SK-N-SH treated with all-trans-retinoic acid at 6 μM for 48 hours (cell line): ENCODE results near the gene MALRD1.

Source experiments
- ATAC-seq: fragments of 200-7000 bp; cut with Tn5 transposase; 3 replicates; pipeline ENCODE4 v1.9.1; 2020; ENCODE audit warnings: mild to moderate bottlenecking, moderate library complexity
- ARNTL ChIP-seq: fragments of 450-650 bp; formaldehyde crosslinking; IDR thresholded peaks from 2 replicates; pipeline ENCODE4 v1.5.0; 2020; ENCODE audit warnings: low read depth, mild to moderate bottlenecking, moderate library complexity, borderline replicate concordance
- BACH2 ChIP-seq: fragments of 250-450 bp; sonication (Bioruptor Pico); IDR thresholded peaks from 2 replicates; pipeline ENCODE4 v1.9.0; 2021; ENCODE audit warnings: mild to moderate bottlenecking, borderline replicate concordance
- CSDC2 ChIP-seq: fragments of 250-450 bp; sonication (Bioruptor Pico); IDR thresholded peaks from 2 replicates; pipeline ENCODE4 v1.5.0; 2020; ENCODE audit warnings: mild to moderate bottlenecking, moderate library complexity
- ESRRG ChIP-seq: fragments of 250-450 bp; sonication (Bioruptor Pico); IDR thresholded peaks from 2 replicates; pipeline ENCODE4 v1.6.1; 2021; ENCODE audit warnings: mild to moderate bottlenecking
- OSR1 ChIP-seq: fragments of 250-450 bp; sonication (Bioruptor Pico); IDR thresholded peaks from 2 replicates; pipeline ENCODE4 v1.8.0; 2022; ENCODE audit warnings: moderate library complexity, mild to moderate bottlenecking, inconsistent platforms
- PPARA ChIP-seq: fragments of 250-450 bp; sonication (Bioruptor Pico); IDR thresholded peaks from 2 replicates; pipeline ENCODE4 v1.5.0; 2020; ENCODE audit warnings: mild to moderate bottlenecking, borderline replicate concordance
- RARB ChIP-seq: fragments of 250-450 bp; sonication (Bioruptor Pico); IDR thresholded peaks from 2 replicates; pipeline ENCODE4 v1.8.0; 2021; ENCODE audit warnings: mild to moderate bottlenecking, moderate library complexity
- SNAI2 ChIP-seq: fragments of 250-450 bp; sonication (Bioruptor Pico); IDR thresholded peaks from 2 replicates; pipeline ENCODE4 v1.5.0; 2020; ENCODE audit warnings: mild to moderate bottlenecking, moderate library complexity
- TCF4 ChIP-seq: fragments of 250-450 bp; sonication (Bioruptor Pico); IDR thresholded peaks from 2 replicates; pipeline ENCODE4 v1.8.0; 2021; ENCODE audit warnings: mild to moderate bottlenecking, moderate library complexity, borderline replicate concordance
- TOX ChIP-seq: fragments of 250-450 bp; sonication (Bioruptor Pico); IDR thresholded peaks from 2 replicates; pipeline ENCODE4 v1.8.0; 2021; ENCODE audit warnings: mild to moderate bottlenecking, moderate library complexity, borderline replicate concordance
- ZC3H10 ChIP-seq: fragments of 250-450 bp; sonication (Bioruptor Pico); IDR thresholded peaks from 2 replicates; pipeline ENCODE4 v1.5.1; 2021; ENCODE audit warnings: mild to moderate bottlenecking, moderate library complexity
- ZFP3 ChIP-seq: fragments of 250-450 bp; sonication (Bioruptor Pico); IDR thresholded peaks from 2 replicates; pipeline ENCODE4 v1.5.0; 2020; ENCODE audit warnings: mild to moderate bottlenecking, moderate library complexity
- ZFP30 ChIP-seq: fragments of 450-650 bp; formaldehyde crosslinking; IDR thresholded peaks from 2 replicates; pipeline ENCODE4 v1.5.0; 2022; ENCODE audit warnings: mild to moderate bottlenecking, moderate library complexity
- ZNF565 ChIP-seq: fragments of 450-650 bp; formaldehyde crosslinking; conservative IDR thresholded peaks from 2 replicates; pipeline ENCODE4 v1.5.0; 2020; ENCODE audit warnings: low read depth, mild to moderate bottlenecking, moderate library complexity
- ZNF70 ChIP-seq: fragments of 450-650 bp; formaldehyde crosslinking; IDR thresholded peaks from 2 replicates; pipeline ENCODE4 v1.5.0; 2020; ENCODE audit warnings: mild to moderate bottlenecking, moderate library complexity
- TF ChIP-seq, protein P1 (sequence below): fragments of 250-450 bp; sonication (Bioruptor Pico); IDR thresholded peaks from 2 replicates; pipeline ENCODE4 v1.8.0; 2021; ENCODE audit warnings: low read depth, mild to moderate bottlenecking, moderate library complexity, borderline replicate concordance
- TF ChIP-seq, protein P2 (sequence below): fragments of 250-450 bp; sonication (Bioruptor Pico); IDR thresholded peaks from 2 replicates; pipeline ENCODE4 v1.5.1; 2020; ENCODE audit warnings: low read depth, mild to moderate bottlenecking, moderate library complexity
- TF ChIP-seq, protein P3 (sequence below): fragments of 250-450 bp; sonication (Bioruptor Pico); IDR thresholded peaks from 2 replicates; pipeline ENCODE4 v1.5.0; 2020; ENCODE audit warnings: mild to moderate bottlenecking, moderate library complexity
- TF ChIP-seq, protein P4 (sequence below): fragments of 250-450 bp; sonication (Bioruptor Pico); IDR thresholded peaks from 2 replicates; pipeline ENCODE4 v1.5.1; 2021; ENCODE audit warnings: mild to moderate bottlenecking, moderate library complexity

The MALRD1 gene

DNA sequence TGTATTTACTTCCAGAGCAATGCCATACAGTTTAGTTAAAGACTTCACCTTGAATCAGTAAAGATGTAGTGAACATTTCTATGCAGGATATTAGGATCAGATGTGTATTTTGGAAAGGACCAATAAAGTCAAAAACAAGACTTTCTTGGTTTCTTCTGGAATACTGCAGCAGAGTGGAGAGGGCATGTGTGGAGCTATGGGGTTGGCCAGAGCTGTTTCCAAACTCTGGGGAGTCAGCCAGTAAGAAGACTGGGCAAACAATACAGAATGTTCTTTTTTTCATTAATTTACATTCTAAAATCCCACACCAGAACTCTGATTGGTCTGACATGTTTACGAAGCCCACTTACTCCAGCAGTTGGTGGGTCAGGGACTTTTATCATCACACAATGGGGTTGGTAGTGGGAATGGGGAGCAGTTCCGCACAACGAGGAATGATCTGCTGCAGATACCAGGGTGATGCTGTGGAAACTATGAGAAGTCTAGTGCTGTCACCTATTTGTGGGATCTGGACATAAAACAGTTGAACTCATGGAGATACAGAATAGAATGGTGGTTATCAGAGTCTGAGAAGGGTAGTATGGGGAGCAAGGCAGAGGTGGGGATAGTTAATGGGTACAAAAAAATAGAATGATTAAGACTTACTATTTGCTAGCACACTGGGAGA, 267.7 kb downstream of the MALRD1 start:
- no peak for ATAC-seq
- TF ChIP-seq ZNF70 (CRISPR knock-in tag) = no peak
- no peak for TF ChIP-seq TCF4 (CRISPR knock-in tag)
- no peak for TF ChIP-seq BACH2
- TF ChIP-seq, all 23 proteins: peak for 0

DNA sequence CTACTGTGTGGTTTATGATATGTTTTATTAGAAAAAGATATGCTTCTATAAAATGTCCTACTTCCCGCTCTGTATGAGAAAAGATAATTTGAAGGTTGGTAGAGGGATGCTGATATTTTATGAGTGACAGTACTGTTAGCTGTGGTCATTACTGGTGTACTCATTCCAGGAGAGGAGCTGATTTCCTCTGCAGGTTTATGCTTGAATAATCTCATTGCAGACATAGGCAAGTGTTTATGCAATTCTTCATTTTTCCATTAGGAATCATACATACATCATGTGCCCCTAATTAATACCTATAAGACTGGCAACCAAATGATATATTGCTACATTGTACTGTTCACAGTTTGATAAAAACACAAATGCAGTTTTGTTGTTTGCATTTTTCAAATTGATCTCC, 269.4 kb downstream of the MALRD1 start:
- no peak for TF ChIP-seq TCF4 (CRISPR knock-in tag)
- no peak for TF ChIP-seq ZNF565 (CRISPR knock-in tag)
- no peak for TF ChIP-seq TOX (CRISPR knock-in tag)
- no peak for TF ChIP-seq SNAI2 (CRISPR knock-in tag)
- TF ChIP-seq ZNF70 (CRISPR knock-in tag) = no peak
- TF ChIP-seq, protein P1, sequence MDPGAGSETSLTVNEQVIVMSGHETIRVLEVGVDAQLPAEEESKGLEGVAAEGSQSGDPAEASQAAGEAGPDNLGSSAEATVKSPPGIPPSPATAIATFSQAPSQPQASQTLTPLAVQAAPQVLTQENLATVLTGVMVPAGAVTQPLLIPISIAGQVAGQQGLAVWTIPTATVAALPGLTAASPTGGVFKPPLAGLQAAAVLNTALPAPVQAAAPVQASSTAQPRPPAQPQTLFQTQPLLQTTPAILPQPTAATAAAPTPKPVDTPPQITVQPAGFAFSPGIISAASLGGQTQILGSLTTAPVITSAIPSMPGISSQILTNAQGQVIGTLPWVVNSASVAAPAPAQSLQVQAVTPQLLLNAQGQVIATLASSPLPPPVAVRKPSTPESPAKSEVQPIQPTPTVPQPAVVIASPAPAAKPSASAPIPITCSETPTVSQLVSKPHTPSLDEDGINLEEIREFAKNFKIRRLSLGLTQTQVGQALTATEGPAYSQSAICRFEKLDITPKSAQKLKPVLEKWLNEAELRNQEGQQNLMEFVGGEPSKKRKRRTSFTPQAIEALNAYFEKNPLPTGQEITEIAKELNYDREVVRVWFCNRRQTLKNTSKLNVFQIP (CRISPR knock-in tag) = no peak
- TF ChIP-seq ARNTL (CRISPR knock-in tag) = no peak
- TF ChIP-seq, protein P2, sequence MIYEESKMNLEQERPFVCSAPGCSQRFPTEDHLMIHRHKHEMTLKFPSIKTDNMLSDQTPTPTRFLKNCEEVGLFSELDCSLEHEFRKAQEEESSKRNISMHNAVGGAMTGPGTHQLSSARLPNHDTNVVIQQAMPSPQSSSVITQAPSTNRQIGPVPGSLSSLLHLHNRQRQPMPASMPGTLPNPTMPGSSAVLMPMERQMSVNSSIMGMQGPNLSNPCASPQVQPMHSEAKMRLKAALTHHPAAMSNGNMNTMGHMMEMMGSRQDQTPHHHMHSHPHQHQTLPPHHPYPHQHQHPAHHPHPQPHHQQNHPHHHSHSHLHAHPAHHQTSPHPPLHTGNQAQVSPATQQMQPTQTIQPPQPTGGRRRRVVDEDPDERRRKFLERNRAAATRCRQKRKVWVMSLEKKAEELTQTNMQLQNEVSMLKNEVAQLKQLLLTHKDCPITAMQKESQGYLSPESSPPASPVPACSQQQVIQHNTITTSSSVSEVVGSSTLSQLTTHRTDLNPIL (CRISPR knock-in tag) = no peak
- TF ChIP-seq ZFP3 = no peak
- TF ChIP-seq, all 23 proteins: peak for 0
- ATAC-seq = no peak

DNA sequence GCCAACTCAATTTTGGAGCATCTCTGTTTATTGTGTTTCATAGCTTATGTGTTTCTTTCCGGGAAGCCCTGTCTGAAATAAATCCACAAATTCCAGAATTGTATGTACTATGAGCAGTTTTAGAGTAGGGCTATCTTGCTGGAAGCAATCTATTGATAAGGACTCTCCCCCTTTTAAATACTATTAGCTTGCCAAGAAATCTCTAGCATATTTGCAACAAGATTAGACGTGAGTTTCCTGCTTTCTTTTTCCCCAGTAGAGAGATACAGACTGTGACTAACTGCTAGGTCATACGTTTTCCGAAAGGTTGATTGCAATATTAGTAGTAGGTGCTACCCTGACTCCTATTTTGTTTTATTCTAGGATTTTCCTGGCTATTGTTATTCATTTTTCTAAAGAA, 277.0 kb downstream of the MALRD1 start:
- no peak for ATAC-seq
- TF ChIP-seq ZNF70 (CRISPR knock-in tag) = no peak
- TF ChIP-seq ZC3H10 (CRISPR knock-in tag) = no peak
- TF ChIP-seq RARB (CRISPR knock-in tag) = no peak
- TF ChIP-seq SNAI2 (CRISPR knock-in tag) = no peak
- TF ChIP-seq CSDC2 (CRISPR knock-in tag) = no peak
- no peak for TF ChIP-seq OSR1
- TF ChIP-seq ESRRG (CRISPR knock-in tag) = no peak
- TF ChIP-seq, protein P3, sequence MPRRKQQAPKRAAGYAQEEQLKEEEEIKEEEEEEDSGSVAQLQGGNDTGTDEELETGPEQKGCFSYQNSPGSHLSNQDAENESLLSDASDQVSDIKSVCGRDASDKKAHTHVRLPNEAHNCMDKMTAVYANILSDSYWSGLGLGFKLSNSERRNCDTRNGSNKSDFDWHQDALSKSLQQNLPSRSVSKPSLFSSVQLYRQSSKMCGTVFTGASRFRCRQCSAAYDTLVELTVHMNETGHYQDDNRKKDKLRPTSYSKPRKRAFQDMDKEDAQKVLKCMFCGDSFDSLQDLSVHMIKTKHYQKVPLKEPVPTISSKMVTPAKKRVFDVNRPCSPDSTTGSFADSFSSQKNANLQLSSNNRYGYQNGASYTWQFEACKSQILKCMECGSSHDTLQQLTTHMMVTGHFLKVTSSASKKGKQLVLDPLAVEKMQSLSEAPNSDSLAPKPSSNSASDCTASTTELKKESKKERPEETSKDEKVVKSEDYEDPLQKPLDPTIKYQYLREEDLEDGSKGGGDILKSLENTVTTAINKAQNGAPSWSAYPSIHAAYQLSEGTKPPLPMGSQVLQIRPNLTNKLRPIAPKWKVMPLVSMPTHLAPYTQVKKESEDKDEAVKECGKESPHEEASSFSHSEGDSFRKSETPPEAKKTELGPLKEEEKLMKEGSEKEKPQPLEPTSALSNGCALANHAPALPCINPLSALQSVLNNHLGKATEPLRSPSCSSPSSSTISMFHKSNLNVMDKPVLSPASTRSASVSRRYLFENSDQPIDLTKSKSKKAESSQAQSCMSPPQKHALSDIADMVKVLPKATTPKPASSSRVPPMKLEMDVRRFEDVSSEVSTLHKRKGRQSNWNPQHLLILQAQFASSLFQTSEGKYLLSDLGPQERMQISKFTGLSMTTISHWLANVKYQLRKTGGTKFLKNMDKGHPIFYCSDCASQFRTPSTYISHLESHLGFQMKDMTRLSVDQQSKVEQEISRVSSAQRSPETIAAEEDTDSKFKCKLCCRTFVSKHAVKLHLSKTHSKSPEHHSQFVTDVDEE (CRISPR knock-in tag) = no peak
- no peak for TF ChIP-seq BACH2
- TF ChIP-seq, protein P2 (CRISPR knock-in tag) = no peak
- TF ChIP-seq ZFP3 = no peak
- no peak for TF ChIP-seq ARNTL (CRISPR knock-in tag)
- TF ChIP-seq PPARA (CRISPR knock-in tag) = no peak
- no peak for TF ChIP-seq ZFP30 (CRISPR knock-in tag)

DNA sequence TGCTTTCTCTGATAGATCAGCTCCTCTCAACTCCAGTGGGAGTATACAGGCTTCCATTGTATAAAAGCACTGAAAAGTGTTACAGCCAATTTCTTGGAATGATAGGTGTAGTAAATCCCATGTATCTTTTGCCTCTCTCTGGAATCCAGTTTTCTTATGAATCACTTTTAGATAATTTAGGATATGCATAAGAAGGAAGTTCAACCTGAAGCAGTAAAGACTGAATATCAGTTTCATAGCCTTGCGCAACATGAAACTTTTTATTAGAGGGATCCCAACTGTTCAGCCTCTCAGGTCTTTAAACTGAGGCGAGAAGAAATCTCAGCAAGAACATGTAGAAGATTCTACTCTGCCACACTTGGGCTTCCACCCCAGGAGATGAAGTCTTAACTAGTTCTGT, 280.0 kb downstream of the MALRD1 start:
- no peak for ATAC-seq
- TF ChIP-seq, protein P4, sequence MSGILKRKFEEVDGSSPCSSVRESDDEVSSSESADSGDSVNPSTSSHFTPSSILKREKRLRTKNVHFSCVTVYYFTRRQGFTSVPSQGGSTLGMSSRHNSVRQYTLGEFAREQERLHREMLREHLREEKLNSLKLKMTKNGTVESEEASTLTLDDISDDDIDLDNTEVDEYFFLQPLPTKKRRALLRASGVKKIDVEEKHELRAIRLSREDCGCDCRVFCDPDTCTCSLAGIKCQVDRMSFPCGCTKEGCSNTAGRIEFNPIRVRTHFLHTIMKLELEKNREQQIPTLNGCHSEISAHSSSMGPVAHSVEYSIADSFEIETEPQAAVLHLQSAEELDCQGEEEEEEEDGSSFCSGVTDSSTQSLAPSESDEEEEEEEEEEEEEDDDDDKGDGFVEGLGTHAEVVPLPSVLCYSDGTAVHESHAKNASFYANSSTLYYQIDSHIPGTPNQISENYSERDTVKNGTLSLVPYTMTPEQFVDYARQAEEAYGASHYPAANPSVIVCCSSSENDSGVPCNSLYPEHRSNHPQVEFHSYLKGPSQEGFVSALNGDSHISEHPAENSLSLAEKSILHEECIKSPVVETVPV (CRISPR knock-in tag) = no peak
- TF ChIP-seq PPARA (CRISPR knock-in tag) (no peak), ZNF565 (CRISPR knock-in tag) (no peak), OSR1 (no peak), ESRRG (CRISPR knock-in tag) (no peak), TOX (CRISPR knock-in tag) (no peak), TCF4 (CRISPR knock-in tag) (no peak)
- TF ChIP-seq, protein P3 (CRISPR knock-in tag) = no peak
- TF ChIP-seq, protein P1 (CRISPR knock-in tag) = no peak
- TF ChIP-seq, protein P2 (CRISPR knock-in tag) = no peak
